HG03558 (cell line): ENCODE data around the gene CBX5.
"Not testable (repeated sequence)": the region's sequence is repeated elsewhere in the genome, so short reads cannot be mapped to it uniquely, and the experiment has no call there.

Experiments used
- ATAC-seq: cut with Tn5 transposase; IDR thresholded peaks from one replicate; pipeline ENCODE4 v1.9.1; 2021; ENCODE audit warnings: moderate number of reproducible peaks; ENCODE audit not compliant: unreplicated experiment; ENCODE audit errors: extremely low read depth

The CBX5 gene

DNA sequence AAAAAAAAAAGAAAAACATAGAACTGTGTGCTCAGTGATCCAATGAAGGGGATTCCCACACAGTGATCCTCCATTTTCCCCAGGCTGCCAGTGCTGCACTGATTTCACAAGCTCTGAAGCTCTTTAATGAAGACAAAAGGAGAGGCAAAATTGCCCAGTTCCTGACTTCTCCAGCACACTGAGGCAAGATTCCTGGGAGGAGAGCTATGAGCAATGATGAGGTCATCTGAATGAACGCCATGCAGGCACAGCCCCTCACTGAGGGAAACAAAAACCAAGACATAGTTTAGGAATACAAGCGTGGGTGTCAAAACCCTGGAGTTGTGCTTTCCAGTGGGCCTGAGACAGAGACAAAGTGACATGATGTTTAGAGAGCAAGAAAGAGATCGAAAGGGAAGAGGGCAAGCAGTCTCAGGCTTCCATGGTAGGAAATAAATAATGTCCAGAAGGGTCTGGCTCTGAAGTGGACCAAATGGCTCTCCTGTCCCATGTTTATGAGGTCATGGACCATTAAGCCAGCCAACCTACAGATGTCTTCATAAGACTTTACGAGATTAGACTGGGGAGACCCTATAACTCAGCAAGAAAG is 50.2 kb downstream of the CBX5 start:
- ATAC-seq = no peak

- ATAC-seq = no peak
Measured at GRCh38 chr12:54228471-54228870, 51.5 kb downstream of the CBX5 start.

DNA sequence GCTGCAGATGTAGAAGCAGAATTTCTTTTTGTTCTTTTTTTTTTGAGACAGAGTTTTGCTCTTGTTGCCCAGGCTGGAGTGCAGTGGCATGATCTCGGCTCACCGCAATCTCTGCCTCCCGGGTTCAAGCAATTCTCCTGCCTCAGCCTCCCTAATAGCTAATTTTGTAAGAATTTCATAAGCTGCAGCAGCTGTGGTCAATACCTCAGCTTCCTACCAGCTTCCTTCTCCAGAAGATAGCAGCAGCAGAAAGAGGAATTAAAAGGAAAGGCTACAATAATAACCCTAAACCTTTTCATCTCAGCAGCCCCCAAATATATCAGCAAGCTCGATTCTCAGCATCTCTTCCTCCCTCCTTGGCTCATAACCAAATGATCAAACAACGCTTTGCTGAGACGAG is 52.0 kb downstream of the CBX5 start:
- ATAC-seq = not testable (repeated sequence)

- ATAC-seq = no peak
Measured at GRCh38 chr12:54227376-54227775, 52.5 kb downstream of the CBX5 start.

DNA sequence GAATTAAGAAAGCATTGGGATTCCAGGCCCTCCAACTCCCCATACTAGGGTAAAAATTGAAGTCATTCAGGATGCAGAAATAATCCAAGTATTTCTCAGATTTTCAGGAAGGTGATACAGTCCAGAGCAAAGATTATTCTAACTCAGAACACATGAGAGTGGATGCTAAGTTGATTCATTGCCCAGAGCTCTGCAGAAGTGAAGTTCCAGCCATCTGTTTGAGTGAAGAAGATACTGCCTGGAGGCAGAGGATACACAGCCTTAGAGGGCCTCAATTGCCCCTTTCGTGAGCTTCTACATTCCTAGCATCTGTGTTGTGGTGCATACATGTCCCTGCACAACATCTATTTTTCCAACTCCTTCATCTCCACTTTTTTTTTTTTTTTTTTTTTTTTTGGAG is 54.3 kb downstream of the CBX5 start:
- no peak for ATAC-seq

DNA sequence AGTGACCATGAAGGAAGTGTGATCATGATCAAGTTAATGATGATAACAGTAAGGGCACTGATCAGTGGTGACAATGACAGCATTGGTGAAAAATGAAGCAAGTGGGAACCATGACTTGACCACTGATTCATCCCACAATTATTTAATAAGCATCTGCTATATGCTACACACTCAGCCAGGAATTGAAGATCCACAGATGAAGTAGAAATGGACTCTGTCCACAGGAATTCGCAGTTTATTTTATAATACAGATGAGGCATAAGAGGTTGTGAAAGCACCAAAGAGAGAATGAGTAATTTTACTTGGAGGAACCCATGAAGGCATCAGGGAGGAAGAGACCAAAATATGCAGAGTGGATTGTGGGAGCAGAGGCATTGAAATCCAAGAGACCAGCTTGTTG is 57.3 kb downstream of the CBX5 start:
- ATAC-seq = no peak

- no peak for ATAC-seq
Measured at GRCh38 chr12:54221402-54221984, 58.4 kb downstream of the CBX5 start.

DNA sequence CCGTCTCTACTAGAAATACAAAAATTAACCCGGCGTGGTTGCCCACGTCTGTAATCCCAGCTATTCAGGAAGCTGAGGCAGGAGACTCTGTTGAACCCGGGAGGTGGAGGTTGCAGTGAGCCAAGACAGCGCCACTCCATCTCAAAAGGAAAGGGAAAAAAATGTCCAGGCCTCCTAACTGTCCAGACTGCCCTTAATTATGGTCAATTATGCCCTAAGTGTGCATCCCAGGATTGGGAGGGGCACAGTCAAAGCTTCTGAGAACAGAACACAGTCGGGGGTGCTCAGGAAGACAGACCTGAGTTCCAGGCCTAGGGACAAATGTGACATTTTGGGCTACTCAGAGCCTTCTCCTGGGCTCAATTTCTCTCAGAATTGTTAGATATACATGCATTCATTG is 59.4 kb downstream of the CBX5 start:
- ATAC-seq = no peak

- no peak for ATAC-seq
Measured at GRCh38 chr12:54220092-54220557, 59.8 kb downstream of the CBX5 start.

GRCh38 chr12:54217774-54218241 is 62.1 kb downstream of the CBX5 start:
- ATAC-seq = no peak

DNA sequence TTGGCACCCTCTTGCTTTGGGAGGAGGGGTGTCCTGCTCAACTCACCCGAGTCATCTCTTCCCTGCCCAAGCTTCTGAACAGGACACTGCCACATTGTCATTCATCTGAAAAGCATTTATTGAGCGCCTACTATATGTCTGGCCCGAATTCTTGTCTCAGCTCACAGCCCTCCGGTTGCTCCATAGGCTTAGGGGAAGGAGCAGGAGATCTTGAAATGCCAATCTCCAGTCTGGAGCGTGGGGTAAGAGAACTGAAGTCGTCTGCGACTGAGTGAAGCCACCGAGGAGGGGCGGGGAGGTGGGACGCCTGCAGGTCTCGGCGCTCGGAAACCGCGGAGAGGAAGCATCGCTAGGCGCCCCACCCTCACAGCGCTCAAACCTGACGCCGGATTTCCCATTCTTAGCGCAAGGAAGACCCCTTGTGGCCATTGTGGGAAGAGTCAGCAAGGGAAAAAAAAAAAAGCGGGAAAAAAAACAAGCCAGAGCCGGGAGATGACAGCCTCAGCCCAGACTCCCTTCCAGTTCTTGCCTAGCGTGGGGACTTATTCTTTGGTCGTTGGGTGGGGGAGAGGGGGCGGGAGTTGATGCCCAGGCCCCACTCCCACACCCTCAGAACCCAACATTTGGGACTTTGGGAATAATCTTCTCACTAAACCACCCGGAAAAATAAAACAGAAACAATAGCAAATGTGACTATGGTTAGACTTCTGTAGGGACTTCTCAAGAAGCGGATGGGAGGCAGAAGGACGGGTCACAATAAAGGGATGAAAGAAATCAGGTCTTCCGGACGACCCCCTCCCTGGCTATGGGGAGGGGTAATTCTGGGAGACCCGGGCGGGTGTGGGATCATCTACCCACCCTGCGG is 62.9 kb downstream of the CBX5 start:
- ATAC-seq = no peak

- ATAC-seq = no peak
Measured at GRCh38 chr12:54215989-54216796, 63.7 kb downstream of the CBX5 start.

- ATAC-seq = peak; percentile 60
Measured at GRCh38 chr12:54214553-54215406, 65.1 kb downstream of the CBX5 start.

DNA sequence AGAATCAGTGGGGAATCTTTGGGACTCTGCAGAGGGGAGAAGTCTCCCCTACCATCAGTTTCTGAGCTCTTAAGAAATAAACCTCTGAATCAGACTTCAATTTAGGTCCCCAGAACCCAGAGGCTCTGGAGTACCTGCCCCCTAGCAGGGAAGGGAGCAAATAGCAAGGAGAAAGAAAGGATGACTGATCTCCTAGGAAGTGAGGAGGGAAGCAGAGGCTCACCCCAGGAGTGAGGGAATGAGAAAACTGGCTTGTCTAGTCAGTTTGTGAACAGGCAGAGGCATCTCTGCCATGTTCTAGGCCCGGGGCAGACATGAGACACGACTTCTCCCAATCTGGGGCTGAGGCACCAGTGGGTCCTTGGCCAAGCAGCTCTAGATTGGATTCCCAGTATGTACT is 66.8 kb downstream of the CBX5 start:
- no peak for ATAC-seq

- ATAC-seq = no peak
Measured at GRCh38 chr12:54211920-54212319, 68.0 kb downstream of the CBX5 start.

GRCh38 chr12:54210400-54210790 is 69.5 kb downstream of the CBX5 start:
- ATAC-seq = no peak

GRCh38 chr12:54208591-54208990 is 71.3 kb downstream of the CBX5 start:
- ATAC-seq = no peak

DNA sequence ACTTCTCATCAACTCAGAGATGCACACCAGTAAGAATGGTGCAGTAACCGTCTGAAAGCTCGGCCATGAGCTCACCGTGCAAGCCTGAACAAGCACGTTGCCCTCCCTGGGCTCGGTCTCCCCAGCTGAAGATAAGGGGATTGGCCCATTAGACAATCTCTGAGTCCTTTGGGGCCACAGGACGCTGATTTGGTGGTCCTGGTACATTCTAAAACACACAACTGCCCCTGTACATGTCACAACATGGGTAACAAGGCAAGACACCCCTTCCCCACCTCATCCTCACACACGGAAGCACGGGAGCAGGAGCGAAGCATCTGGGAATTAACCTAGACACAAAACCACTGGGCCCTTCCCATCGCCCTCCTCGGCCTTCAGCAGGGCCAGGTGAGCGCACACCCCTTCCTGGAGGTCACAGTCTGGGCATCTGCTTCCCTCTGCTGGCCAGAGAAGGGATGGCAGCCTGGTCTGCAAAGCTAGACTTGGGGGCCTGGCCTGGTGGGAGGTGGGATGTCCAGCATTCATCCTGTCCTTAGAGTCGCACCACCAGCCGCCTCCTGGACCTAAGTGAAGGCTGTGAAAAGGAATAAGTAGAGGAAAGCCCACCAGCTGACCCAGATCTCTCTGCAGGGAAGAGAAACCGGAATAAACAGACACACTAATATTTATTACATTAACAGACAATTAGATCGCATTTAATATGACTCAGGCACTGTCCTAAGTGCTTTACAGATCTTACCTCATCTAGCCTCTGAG is 72.2 kb downstream of the CBX5 start:
- no peak for ATAC-seq

- no peak for ATAC-seq
Measured at GRCh38 chr12:54206791-54207190, 73.1 kb downstream of the CBX5 start.
